Activated effector memory CD4-positive, alpha-beta T cell treated with Interleukin-2 at 50 U/mL for 16 hours (primary cell): ENCODE measurements around the gene TCAP.

ENCODE experiments used
- DNase-seq: peaks from one replicate; pipeline ENCODE4 v3.0.0-alpha.2; 2020

The TCAP gene

GRCh38 chr17:39667945-39668924 lies 3.1 kb downstream of the TCAP start, which contains the start of gene PNMT:
TSS of gene PNMT (plus strand) at chr17:39668453. CDS start at chr17:39668476, 23 bp downstream.
- peak; percentile 47 for DNase-seq

GRCh38 chr17:39669897-39670735 lies 5.0 kb downstream of the TCAP start:
- DNase-seq: no peak

- no peak for DNase-seq
These were observed 5.6 kb downstream of the TCAP start for GRCh38 chr17:39670746-39671145.

DNA sequence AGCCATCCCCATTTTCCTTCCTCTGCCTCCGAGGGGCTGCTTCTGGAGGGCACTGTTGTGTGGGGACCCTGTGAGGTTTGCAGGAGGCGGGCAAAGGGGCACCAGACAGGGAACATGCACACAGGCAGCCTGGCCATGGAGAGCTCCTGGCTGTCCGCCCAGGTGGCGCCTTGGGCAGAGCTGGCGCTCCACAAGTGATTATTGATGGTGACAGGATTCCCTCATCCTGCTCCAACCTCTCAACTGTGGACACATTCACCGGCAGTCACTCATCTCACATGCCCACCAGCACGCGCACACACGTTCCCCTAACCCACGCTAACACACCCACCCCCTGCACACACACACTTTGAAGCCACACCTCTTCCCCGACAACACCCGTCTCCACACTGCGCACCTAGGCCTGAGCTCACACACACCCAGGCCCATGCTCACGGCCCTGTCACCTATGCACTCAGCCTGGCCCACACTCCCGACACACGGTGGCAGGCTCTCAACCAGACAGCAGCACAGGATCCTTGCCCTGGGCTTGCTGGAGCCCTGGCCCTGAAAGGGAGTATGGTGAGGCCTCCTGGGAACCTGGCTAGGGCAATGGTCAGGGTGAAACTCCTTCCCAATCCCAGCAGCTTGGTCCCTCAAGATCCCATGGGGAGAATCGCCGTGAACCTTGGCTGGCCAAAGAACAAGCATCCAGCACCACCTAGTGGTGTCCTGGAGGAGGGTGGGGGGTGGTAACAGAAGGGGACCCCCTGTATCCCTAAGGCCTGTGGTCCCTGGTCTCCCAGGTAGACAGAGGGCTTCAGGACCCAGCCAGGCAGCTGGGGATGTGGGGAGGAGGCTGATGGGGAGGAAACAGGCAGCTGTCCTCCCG lies 6.7 kb downstream of the TCAP start:
- no peak for DNase-seq

- DNase-seq: no peak
These were observed 7.6 kb downstream of the TCAP start for GRCh38 chr17:39672522-39673334.

GRCh38 chr17:39673335-39674081 lies 8.4 kb downstream of the TCAP start:
- no peak for DNase-seq

GRCh38 chr17:39674179-39674578 lies 9.0 kb downstream of the TCAP start:
- DNase-seq: no peak

- DNase-seq: no peak
These were observed 9.7 kb downstream of the TCAP start for GRCh38 chr17:39674702-39675389.

DNA sequence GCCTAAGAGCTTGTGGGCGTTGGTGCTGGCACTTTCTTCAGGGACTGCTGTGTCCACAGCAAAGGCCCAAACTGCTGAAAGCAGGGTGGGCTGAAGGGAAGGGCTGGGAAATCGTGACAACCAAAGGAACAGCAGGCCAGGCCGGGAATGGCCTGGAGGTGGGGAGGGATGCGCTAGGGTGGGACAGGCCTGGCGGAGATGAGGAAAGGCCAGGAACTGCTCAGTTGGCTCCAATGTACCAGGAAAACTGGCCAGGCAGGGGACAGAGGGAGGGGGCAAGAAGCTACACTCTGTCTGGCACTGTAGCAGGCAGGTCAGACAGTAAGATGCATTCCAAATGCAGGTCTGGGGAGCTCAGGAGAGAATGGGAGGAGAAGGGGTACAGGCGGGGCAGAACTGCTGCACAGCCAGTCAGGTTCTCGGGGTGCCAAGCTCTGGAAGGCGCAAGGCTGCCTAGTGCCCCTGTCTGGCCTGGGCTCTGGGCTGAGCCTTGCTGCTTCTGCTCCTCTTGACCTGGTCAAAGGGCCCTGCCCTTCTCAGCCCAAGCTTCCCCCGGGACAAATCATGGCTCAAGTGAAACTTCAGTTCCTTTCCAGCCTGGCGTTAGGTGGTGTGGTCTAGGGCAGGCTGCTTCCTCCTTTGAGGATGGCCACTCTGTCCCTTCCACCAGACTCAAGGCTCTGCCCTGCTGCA lies 10.4 kb downstream of the TCAP start:
- no peak for DNase-seq

DNA sequence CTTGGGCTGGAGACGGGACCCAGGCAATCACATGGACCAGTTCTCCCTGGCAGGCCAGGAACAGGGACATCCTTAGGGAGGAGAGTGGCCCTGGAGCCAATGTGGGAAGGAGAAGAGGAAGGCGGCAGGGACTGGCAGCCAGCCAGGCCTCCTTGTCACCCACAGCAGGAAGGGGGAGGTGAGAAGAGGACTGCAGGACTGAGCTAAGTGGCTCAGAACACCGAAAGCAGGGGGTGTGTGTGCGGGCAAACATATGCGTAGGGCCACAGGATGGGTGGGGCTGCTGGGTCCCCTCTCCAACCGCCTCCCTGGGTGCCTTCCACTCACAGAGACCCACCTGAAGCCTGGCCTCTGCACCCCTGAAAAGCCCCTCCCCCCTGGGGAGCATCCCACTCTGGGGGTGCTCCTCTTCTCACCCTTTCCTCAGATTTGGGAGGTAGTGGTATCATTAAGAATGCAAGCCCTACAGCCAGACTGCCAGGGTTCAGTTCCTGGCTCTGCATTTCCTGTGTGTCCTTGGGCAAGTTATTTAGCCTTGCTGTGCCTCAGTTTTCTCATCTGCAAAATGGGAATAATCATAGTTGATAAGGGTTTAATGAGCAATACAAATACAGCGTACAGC lies 11.2 kb downstream of the TCAP start:
- DNase-seq: peak; percentile 48

DNA sequence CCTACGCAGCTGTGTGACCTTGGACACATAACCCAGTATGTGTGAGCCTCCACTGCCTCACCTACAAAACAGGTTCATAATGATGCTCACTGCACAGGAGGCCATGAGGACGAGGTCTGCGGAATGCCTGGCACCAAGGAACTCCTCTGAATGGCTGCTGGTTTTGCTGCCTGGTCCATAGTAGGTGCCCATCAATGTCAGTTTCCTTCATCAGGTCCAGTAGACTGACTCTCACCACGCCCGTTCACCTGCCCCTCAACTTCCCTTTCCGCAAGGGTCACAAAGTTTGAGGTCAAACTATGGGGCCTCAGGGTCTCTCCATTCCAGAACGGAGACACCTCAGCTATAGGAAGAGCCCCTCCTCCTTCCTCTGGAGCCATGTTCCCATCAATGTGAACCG lies 11.9 kb downstream of the TCAP start:
- no peak for DNase-seq

- DNase-seq: no peak
These were observed 12.6 kb downstream of the TCAP start for GRCh38 chr17:39677542-39678339.

- no peak for DNase-seq
These were observed 13.4 kb downstream of the TCAP start for GRCh38 chr17:39678340-39679116.

DNA sequence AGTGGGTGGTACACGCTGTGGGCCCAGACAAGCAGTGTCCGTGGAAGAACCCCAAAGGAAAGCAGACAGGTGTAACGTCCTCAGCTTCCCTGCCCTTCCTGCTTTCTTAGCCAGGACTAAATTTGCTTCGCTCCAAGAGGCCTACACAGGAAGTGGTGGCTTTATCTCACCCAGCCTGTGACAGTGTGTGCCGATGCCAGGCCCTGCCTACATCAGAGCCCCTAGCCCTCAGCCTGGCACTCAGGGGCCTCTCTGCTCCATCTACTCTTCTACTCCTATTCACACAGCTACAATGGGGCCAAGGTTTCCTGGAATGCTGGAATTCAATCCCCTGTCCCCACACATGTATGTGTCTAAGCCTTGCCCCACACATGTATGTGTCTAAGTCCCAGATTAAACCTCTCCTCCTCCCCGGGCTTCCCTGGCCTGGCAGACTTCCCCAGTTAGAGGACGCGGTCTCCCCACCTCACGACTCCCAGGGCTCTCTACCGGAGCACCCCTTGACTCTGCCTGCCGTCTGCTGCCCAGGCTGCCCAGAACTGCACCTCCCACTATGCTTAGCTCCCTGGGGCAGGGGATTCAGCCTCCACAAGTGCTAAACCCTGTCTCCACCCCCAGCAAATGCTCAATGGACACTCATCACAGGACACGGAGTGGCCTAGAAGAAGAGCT lies 14.5 kb downstream of the TCAP start:
- peak; percentile 37 for DNase-seq

- no peak for DNase-seq
These were observed 18.3 kb downstream of the TCAP start for GRCh38 chr17:39683295-39683939.
